GM12801 (cell line): ENCODE results near the gene MCC.

ENCODE experiments used
- TF ChIP-seq, protein P1 (sequence below): IDR thresholded peaks from one replicate; pipeline ENCODE4 v1.5.1; 2011; ENCODE audit warnings: control low read depth; ENCODE audit not compliant: insufficient read length; ENCODE audit errors: extremely low read depth

MCC gene

DNA sequence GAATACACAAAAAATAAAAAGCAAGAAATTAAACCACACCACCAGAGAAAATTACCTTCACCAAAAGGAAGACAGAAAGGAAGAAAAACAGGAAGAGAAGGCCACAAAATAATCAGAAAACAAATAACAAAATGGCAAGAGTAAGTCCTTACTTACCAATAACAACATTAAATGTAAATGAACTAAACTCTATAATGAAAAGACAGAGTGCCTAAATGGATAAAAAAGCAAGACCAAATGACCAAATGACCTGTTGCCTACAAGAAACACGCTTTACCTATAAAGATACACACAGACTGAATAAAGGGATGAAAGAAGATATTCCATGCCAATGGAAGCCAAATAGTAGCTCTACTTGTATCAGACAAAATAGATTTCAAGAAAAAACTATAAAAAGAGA is 140.7 kb downstream of the MCC start:
- TF ChIP-seq, protein P1, sequence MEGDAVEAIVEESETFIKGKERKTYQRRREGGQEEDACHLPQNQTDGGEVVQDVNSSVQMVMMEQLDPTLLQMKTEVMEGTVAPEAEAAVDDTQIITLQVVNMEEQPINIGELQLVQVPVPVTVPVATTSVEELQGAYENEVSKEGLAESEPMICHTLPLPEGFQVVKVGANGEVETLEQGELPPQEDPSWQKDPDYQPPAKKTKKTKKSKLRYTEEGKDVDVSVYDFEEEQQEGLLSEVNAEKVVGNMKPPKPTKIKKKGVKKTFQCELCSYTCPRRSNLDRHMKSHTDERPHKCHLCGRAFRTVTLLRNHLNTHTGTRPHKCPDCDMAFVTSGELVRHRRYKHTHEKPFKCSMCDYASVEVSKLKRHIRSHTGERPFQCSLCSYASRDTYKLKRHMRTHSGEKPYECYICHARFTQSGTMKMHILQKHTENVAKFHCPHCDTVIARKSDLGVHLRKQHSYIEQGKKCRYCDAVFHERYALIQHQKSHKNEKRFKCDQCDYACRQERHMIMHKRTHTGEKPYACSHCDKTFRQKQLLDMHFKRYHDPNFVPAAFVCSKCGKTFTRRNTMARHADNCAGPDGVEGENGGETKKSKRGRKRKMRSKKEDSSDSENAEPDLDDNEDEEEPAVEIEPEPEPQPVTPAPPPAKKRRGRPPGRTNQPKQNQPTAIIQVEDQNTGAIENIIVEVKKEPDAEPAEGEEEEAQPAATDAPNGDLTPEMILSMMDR: no peak

DNA sequence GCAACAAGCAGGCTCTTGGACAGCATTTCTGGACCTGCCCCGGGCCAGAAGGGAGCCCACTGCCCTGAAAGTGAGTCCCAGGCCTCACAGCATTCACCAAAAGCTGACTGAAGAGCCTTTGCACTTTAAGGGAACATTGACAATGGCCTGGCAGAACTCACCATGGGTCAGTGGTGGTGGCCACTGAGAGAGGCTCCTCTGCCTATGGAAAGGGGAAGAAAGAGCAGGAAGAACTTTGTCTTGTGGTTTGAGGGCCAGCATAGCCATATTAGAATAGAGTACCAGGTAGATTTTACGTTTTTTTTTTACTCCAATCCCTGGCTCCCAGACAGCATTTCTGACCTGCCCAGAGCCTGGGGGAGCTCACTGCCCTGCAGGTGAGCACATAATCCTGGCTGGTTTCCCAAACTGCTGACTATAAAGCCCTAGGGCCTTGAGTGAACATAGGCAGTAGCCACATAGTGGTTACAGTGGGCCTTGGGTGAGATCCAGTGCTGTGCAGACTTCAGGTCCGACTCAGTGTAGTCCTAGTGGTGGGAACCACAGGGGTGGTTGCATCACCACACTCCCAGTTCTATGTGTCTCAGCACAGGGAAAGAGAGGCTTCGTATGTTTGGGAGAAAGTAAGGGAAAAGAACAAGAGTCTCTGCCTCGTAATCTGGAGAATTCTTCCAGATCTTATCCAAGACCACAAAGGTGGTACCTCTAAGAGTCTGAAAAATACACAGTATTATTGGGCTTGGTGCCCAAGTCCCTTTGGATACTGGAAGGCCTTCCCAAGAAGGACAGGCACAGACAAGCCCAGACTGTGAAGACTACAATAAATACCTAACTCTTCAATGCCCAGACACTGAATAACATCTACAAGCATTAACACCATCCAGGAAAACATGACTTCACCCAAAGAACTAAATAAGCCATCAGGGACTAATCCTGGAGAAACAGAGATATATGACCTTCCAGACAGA is 143.0 kb downstream of the MCC start:
- TF ChIP-seq, protein P1: no peak

DNA sequence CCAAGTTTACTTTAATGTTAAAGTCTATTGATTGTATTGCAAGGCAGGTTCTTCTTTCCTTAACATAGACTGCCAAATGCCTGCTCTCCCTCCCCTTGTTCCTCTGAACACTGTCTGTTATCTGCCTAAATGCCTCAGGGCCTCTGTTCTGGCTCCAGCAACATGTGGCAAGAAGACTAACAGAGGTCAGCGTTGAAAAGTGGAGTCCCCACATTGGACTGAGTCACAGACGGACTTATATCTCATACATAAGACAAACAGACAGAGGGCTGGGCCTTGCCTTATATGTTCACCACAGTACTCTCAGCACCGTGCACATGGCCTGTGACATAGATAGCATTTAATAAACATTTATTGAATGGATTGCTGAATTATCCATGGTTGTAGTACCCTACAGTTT is 144.9 kb downstream of the MCC start:
- TF ChIP-seq, protein P1: no peak

DNA sequence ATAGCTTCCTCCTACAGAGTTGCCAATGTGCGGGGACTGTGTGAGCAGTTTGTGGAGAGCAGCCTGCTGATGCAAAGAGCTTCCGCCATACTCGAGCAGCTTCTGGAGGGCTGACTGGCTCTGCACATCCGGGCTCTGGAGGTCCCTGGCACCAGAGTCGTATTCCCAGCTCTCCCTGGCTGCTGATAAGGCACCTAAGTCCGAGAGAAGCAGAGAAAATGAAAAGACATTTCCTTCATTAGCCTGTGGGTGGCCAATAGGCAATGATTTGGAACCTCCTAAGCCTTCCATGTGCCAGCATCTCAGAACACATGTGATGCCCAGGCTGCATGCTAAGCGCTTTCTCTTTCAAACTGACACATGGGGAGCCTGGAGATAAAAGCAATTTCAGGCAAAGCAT is 147.7 kb downstream of the MCC start:
- TF ChIP-seq, protein P1: no peak

DNA sequence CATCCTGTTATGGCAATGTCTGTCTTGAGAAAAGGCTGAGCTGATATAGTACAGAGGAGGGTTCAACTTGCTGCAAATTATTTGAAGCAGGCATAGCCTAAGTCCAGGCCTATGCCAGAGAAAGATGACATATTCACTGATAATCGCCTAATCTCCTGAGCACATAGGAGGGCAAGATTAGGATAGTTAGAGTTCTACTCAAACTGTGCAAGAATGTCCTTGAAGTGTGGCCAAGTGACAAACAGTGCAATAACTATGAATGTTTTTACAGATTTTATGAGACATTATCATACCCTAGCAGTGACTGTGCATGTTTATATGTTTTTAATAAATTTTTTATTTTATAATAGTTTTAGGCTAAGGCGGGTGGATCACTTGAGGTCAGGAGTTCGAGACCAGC is 149.6 kb downstream of the MCC start:
- TF ChIP-seq, protein P1: no peak

DNA sequence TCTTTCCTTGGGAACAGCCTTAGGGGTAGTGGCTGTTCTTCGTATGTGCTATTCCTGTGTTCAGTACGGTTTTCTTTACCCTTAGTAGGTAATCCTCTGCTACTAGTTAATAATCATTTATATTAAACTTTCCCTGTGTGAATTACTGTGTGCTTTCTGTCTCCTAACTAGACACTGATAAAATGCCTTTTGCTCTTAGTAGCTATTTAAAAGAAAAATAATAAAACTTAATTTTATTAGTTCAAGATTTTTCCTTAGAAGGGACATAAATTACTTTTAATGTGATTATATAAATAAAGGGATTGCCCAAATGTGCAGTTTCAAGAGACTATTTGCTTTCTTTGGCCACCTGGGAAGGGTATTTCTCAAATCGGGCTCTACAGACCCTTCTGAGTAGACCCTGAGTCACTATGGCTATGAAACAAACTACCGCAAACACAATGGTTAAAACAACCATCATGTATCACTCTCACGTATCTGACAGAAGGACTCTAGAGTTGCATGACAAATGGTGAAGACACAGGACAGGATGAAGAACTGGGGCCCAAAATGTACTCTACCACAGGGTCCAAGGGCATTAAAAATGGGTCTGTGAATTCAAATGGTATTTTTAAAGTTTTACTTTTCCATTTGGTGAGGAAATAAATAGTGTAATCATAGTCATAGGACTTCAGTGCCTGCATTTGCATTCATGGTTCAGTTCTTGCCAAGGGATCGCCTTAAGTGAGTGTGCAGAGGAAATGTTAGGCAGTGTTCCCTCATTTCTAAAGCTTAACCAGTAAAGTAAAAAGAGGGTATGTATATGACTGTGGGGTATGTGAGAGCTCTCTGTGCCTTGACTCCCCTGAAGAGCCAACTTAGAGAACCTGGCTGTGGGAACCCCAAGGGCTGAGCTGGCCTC is 150.5 kb downstream of the MCC start:
- TF ChIP-seq, protein P1: no peak

DNA sequence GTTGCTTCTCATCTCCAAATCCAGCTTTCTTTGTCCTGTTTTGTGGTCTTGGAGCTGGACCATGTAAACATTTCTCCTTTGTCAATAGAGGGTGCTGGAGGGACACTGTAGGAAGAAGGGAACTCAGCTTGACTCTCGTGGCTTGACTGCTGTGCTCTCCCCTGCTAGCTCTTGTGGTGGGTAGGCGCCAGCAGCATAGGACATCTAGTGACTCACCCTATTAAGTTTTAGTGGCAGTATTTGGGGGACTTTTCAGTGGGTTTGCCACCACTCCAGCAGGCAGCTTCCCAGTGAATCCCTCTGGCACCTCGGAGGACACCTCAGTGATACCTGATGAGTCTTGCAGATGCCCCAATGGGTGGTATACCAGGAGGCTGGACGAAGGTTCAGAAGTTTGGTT is 151.3 kb downstream of the MCC start:
- TF ChIP-seq, protein P1: no peak
